ENCODE results near the gene MPZ.
"Not testable (repeated sequence)": the region's sequence is repeated elsewhere in the genome, so short reads cannot be mapped to it uniquely, and the experiment has no call there.

The MPZ gene

DNA sequence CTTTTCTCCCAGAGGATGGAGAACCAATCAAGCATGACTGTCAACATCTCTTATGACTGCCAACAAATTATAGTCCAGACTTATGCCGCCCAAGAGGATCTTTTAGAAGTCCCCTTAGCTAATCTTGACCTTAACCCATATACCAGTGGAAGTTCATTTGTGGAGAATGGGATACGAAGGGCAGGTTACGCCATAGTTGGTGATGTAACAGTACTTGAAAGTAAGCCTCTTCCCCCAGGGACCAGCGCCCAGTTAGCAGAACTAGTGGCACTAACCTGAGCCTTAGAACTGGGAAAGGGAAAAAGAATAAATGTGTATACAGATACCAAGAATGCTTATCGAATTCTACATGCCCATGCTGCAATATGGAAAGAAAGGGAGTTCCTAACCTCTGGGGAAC lies 54.5 kb downstream of the MPZ start:
- DNase-seq (ENCODE audit: low spot score), result not testable (repeated sequence)

Data from hematopoietic multipotent progenitor cell treated with erythropoietin and hydrocortisone succinate and interleukin-3 and kit ligand, for 17 days (in vitro differentiated cells).